ENCODE results near the gene FUT3. TPM values are rescaled to one million over a fixed set of nuclear protein-coding genes. Genes with fewer than 3 reads are reported as not detected.
A peak's percentile ranks its signal among the peaks of the same experiment; 100 is the strongest.
"Not testable (repeated sequence)": the region's sequence is repeated elsewhere in the genome, so short reads cannot be mapped to it uniquely, and the experiment has no call there.

Gene FUT3
- total RNA-seq, 1 experiment from 2014 or later, result not detected

- no peak for DNase-seq (ENCODE audit: low read depth)
Measured at GRCh38 chr19:5882421-5882968, 31.2 kb upstream of the FUT3 start.

GRCh38 chr19:5881543-5882299 is 30.5 kb upstream of the FUT3 start:
- DNase-seq (ENCODE audit: low read depth), result no peak

- no peak for DNase-seq (ENCODE audit: low read depth)
Measured at GRCh38 chr19:5880604-5881078, 29.4 kb upstream of the FUT3 start.

GRCh38 chr19:5880196-5880595 is 28.9 kb upstream of the FUT3 start:
- DNase-seq (ENCODE audit: low read depth), result no peak

GRCh38 chr19:5877882-5878281 is 26.6 kb upstream of the FUT3 start:
- no peak for DNase-seq (ENCODE audit: low read depth)

- DNase-seq (ENCODE audit: low read depth), result no peak
Measured at GRCh38 chr19:5877427-5877826, 26.2 kb upstream of the FUT3 start.

GRCh38 chr19:5874496-5874895 is 23.2 kb upstream of the FUT3 start:
- DNase-seq (ENCODE audit: low read depth), result peak; percentile 34

GRCh38 chr19:5873617-5874199 is 22.5 kb upstream of the FUT3 start:
- DNase-seq (ENCODE audit: low read depth), result no peak

- no peak for DNase-seq (ENCODE audit: low read depth)
Measured at GRCh38 chr19:5870986-5871394, 19.7 kb upstream of the FUT3 start.

- DNase-seq (ENCODE audit: low read depth), result no peak
Measured at GRCh38 chr19:5867201-5868136, 16.2 kb upstream of the FUT3 start.

- no peak for DNase-seq (ENCODE audit: low read depth)
Measured at GRCh38 chr19:5865772-5866171, 14.5 kb upstream of the FUT3 start.

- no peak for DNase-seq (ENCODE audit: low read depth)
Measured at GRCh38 chr19:5864725-5865486, 13.7 kb upstream of the FUT3 start.

GRCh38 chr19:5864013-5864720 is 12.9 kb upstream of the FUT3 start:
- no peak for DNase-seq (ENCODE audit: low read depth)

- DNase-seq (ENCODE audit: low read depth), result no peak
Measured at GRCh38 chr19:5863030-5863665, 11.9 kb upstream of the FUT3 start.

GRCh38 chr19:5857203-5858081 is 6.2 kb upstream of the FUT3 start:
- no peak for DNase-seq (ENCODE audit: low read depth)

GRCh38 chr19:5855151-5855550 is 3.9 kb upstream of the FUT3 start:
- DNase-seq (ENCODE audit: low read depth), result not testable (repeated sequence)

GRCh38 chr19:5854121-5854520 is 2.9 kb upstream of the FUT3 start:
- DNase-seq (ENCODE audit: low read depth), result not testable (repeated sequence)

GRCh38 chr19:5850743-5851293 is 431 bp downstream of the FUT3 start:
- DNase-seq (ENCODE audit: low read depth), result peak; percentile 14

- no peak for DNase-seq (ENCODE audit: low read depth)
Measured at GRCh38 chr19:5850189-5850588, 1.1 kb downstream of the FUT3 start.
